Measurements from ENCODE around the gene DLL1. TPM values are rescaled to one million over a fixed set of nuclear protein-coding genes. Genes with fewer than 3 reads are reported as not detected.
"Not testable (repeated sequence)": the region's sequence is repeated elsewhere in the genome, so short reads cannot be mapped to it uniquely, and the experiment has no call there.

DLL1 gene
- total RNA-seq = 16.5 TPM

- no peak for TF ChIP-seq CTCF (IDR thresholded peaks at IDR 0.05)
- Histone ChIP-seq H3K27me3 (peaks cover 28% of the 10 kb centered on the region), H3K36me3 (no peaks in the 10 kb centered on the region), H3K4me1 (peaks cover 5 to 41% of the 10 kb centered on the region in 2 donors), H3K4me3 (peak within 1 kb of the TSS; percentile 85 to 87), H3K9me3 (no peaks in the 10 kb centered on the region), H3K27ac (peak within 1 kb of the TSS in 1 of 2 donors; percentile 44)
- peak in 1 of 2 donors; percentile 74 for DNase-seq (ENCODE audit: low spot score in 2 of 2)
- intact Hi-C loops (cut with DNase I) = loop anchor here (5.0 kb wide), 1 partner anchor 123 kb away; no protein-coding TSS in a partner anchor
Measured at GRCh38 chr6:170290296-170291128, at the start of gene DLL1. TSS of gene DLL1 (minus strand) at chr6:170291078. CDS start at chr6:170290139, 939 bp downstream.

DNA sequence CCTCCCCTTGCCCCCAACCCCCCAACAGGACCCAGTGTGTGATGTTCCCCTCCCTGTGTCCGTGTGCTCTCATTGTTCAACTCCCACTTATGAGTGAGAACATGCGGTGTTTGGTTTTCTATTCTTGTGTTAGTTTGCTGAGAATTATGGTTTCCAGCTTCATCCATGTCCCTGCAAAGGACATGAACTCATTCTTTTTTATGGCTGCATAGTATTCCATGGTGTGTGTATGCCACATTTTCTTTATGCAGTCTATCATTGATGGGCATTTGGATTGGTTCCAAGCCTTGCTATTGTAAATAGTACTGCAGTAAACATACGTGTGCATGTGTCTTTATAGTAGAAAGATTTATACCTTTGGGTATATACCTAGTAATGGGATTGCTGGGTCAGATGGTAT is 44.3 kb upstream of the DLL1 start:
- intact Hi-C loops (cut with DNase I); H3K27me3 ChIP-seq; H3K4me3 ChIP-seq; DNase-seq (ENCODE audit: low spot score in 2 of 2); H3K4me1 ChIP-seq; H3K27ac ChIP-seq; H3K9me3 ChIP-seq: not testable (repeated sequence)
- peaks cover 23 to 39% of the 10 kb centered on the region in 2 donors for H3K36me3 ChIP-seq

- no peak for DNase-seq (ENCODE audit: low spot score in 2 of 2)
- no peaks in the 10 kb centered on the region for H3K4me1 ChIP-seq
- intact Hi-C loops (cut with DNase I) = no loop called here
- no peaks in the 10 kb centered on the region for H3K27me3 ChIP-seq
- no peaks in the 10 kb centered on the region for H3K9me3 ChIP-seq
- TF ChIP-seq CTCF (IDR thresholded peaks at IDR 0.05) = no peak
- H3K27ac ChIP-seq = no peak overlapping the region
- peaks cover 34 to 72% of the 10 kb centered on the region in 2 donors for H3K36me3 ChIP-seq
- no peak overlapping the region for H3K4me3 ChIP-seq
Measured at GRCh38 chr6:170329321-170329720, 38.4 kb upstream of the DLL1 start.

- no peak for DNase-seq (ENCODE audit: low spot score in 2 of 2)
- TF ChIP-seq CTCF (IDR thresholded peaks at IDR 0.05) = no peak
Measured at GRCh38 chr6:170317718-170318117, 26.8 kb upstream of the DLL1 start.

DNA sequence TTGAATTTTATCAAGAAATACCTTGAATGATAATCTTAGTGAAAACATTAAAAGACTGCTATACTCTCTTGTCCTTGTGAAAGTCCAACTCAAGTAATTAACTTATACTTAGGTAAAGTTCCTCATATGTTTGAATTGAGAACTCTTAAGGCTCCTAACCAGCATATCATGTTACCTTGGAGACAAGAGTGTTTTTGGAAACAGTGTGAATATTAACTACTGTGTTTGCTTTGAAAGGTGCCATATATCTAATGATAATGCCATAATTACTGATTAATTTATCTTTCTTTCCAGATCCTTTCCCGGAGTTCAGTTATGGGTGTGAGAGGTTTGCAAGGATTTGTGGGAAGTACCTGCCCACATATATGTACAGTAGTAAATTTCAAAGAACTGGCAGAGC is 26.2 kb upstream of the DLL1 start:
- Histone ChIP-seq H3K4me1 (no peaks in the 10 kb centered on the region), H3K27me3 (no peaks in the 10 kb centered on the region), H3K4me3 (no peak overlapping the region), H3K27ac (no peak overlapping the region), H3K36me3 (peaks cover 15 to 34% of the 10 kb centered on the region in 2 donors), H3K9me3 (no peaks in the 10 kb centered on the region)
- TF ChIP-seq CTCF (IDR thresholded peaks at IDR 0.05) = no peak
- no peak for DNase-seq (ENCODE audit: low spot score in 2 of 2)
- intact Hi-C loops (cut with DNase I) = no loop called here

More at GRCh38 chr6:170317718-170318117, 26.8 kb upstream of the DLL1 start:
- Histone ChIP-seq H3K9me3 (no peaks in the 10 kb centered on the region), H3K27me3 (no peaks in the 10 kb centered on the region), H3K36me3 (peaks cover 15 to 34% of the 10 kb centered on the region in 2 donors), H3K4me3 (no peak overlapping the region), H3K27ac (no peak overlapping the region), H3K4me1 (no peaks in the 10 kb centered on the region)
- intact Hi-C loops (cut with DNase I) = no loop called here

- no peak overlapping the region for H3K4me3 ChIP-seq
- no peak for TF ChIP-seq CTCF (IDR thresholded peaks at IDR 0.05)
- intact Hi-C loops (cut with DNase I) = no loop called here
- DNase-seq (ENCODE audit: low spot score in 2 of 2) = no peak
- peaks cover 15 to 28% of the 10 kb centered on the region in 2 donors for H3K36me3 ChIP-seq
- H3K27me3 ChIP-seq = no peaks in the 10 kb centered on the region
- no peaks in the 10 kb centered on the region for H3K4me1 ChIP-seq
- no peak overlapping the region for H3K27ac ChIP-seq
- no peaks in the 10 kb centered on the region for H3K9me3 ChIP-seq
Measured at GRCh38 chr6:170316071-170316470, 25.2 kb upstream of the DLL1 start.

Data from ascending aorta (tissue), 2 donors.